Progenitor cell of endocrine pancreas (in vitro differentiated cells): ENCODE data around the gene APP. TPM values are rescaled to one million over a fixed set of nuclear protein-coding genes. Genes with fewer than 3 reads are reported as not detected.
A peak's percentile ranks its signal among the peaks of the same experiment; 100 is the strongest.

Source experiments
- DNase-seq: peaks from one replicate; pipeline ENCODE4 v3.0.0; 2021; ENCODE audit warnings: low spot score; ENCODE audit not compliant: unreplicated experiment
- H3K27ac Mint-ChIP-seq: 2 replicates; pipeline ENCODE4 v1.8.0; 2021; ENCODE audit warnings: mild to moderate bottlenecking, moderate library complexity, mixed read lengths
- H3K27me3 Mint-ChIP-seq: 2 replicates; pipeline ENCODE4 v1.8.0; 2021; ENCODE audit warnings: mixed read lengths
- H3K36me3 Mint-ChIP-seq: 2 replicates; pipeline ENCODE4 v1.8.0; 2022; ENCODE audit warnings: mixed read lengths; ENCODE audit not compliant: insufficient read depth
- H3K4me1 Mint-ChIP-seq: 2 replicates; pipeline ENCODE4 v1.8.0; 2021; ENCODE audit warnings: low read depth, mixed read lengths
- H3K4me3 Mint-ChIP-seq: 2 replicates; pipeline ENCODE4 v1.8.0; 2021; ENCODE audit warnings: low read depth, mild to moderate bottlenecking, moderate library complexity, mixed read lengths
- H3K9me3 Mint-ChIP-seq: 2 replicates; pipeline ENCODE4 v1.8.0; 2021; ENCODE audit warnings: low read depth, mixed read lengths
- total RNA-seq: library from RNA; stranded (reverse); gene quantifications from 2 replicates; pipeline ENCODE4 v1.2.1, GENCODE V29; 2021
- TF ChIP-seq, protein P1 (sequence below): fragments of 200-600 bp; sonication (generic); IDR thresholded peaks from one replicate; pipeline ENCODE4 v1.5.0; 2021; ENCODE audit warnings: antibody characterized with exemption, mild to moderate bottlenecking; ENCODE audit not compliant: unreplicated experiment

APP gene
- total RNA-seq, 1 donor from 2014 or later, result 631 TPM

DNA sequence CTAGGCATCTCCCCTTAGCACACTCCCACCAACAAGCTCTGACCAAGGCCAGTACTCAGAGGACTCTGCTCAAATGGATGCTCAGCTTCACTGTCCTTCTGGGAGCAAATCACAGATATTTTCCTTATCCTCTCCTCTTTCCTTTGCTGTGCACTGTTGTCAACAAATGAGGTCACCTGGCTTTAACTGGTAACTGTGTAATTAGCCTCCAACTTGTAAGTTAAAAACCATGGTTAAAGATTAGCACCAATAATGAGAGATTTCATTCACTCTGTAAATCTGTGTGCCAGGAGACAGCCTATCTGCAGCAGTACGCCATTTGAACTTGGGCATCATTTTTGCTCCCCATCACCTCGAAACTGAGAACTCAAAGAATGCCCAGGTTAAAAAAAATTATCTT lies 286.3 kb downstream of the APP start:
- TF ChIP-seq, protein P1, sequence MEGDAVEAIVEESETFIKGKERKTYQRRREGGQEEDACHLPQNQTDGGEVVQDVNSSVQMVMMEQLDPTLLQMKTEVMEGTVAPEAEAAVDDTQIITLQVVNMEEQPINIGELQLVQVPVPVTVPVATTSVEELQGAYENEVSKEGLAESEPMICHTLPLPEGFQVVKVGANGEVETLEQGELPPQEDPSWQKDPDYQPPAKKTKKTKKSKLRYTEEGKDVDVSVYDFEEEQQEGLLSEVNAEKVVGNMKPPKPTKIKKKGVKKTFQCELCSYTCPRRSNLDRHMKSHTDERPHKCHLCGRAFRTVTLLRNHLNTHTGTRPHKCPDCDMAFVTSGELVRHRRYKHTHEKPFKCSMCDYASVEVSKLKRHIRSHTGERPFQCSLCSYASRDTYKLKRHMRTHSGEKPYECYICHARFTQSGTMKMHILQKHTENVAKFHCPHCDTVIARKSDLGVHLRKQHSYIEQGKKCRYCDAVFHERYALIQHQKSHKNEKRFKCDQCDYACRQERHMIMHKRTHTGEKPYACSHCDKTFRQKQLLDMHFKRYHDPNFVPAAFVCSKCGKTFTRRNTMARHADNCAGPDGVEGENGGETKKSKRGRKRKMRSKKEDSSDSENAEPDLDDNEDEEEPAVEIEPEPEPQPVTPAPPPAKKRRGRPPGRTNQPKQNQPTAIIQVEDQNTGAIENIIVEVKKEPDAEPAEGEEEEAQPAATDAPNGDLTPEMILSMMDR, result no peak
- Mint-ChIP-seq H3K4me3 (no peak overlapping the region), H3K27ac (peak overlapping the region; percentile 87), H3K27me3 (no peaks in the 10 kb centered on the region), H3K9me3 (no peaks in the 10 kb centered on the region), H3K4me1 (peaks cover 17% of the 10 kb centered on the region), H3K36me3 (peaks cover 66% of the 10 kb centered on the region)
- no peak for DNase-seq

DNA sequence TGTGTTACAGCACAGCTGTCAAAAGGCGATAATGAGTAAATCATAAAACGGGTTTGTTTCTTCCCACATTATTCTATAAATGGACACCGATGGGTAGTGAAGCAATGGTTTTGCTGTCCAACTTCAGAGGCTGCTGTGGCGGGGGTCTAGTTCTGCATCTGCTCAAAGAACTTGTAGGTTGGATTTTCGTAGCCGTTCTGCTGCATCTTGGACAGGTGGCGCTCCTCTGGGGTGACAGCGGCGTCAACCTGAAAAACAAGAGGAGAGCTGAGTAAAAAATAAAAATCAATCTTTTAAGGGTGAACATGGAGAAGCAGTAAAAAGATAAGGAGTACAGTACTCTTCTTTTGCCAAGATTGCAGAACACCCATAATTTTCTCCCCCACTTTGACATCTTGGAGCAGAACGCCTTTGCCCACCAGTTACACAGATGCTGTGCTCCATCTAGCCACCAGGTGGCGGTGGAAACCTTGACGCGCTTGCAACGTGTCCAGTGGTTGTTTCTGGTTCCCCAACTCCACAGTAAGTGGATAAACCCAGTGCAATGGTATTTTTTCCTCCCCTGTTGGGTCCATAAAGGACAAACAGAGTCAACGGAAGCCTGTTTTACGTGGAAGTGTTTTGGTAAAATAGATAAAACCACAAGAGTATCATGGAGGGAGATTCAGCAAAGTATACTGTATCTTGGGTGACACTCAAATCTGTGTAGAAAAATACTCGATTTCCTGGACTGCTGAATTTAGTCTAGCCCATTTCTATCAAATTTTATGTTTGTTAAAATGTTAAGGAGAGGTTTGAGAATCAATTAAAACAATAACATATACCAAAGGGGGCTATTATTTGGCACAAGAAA lies 288.8 kb downstream of the APP start:
- DNase-seq, result peak; percentile 22
- H3K27me3 Mint-ChIP-seq, result no peaks in the 10 kb centered on the region
- TF ChIP-seq, protein P1, result peak; percentile 89
- H3K4me1 Mint-ChIP-seq, result peaks cover 2% of the 10 kb centered on the region
- H3K27ac Mint-ChIP-seq, result peak overlapping the region; percentile 27
- H3K4me3 Mint-ChIP-seq, result no peak overlapping the region
- peaks cover 48% of the 10 kb centered on the region for H3K36me3 Mint-ChIP-seq
- H3K9me3 Mint-ChIP-seq, result peaks cover under 1% of the 10 kb centered on the region

DNA sequence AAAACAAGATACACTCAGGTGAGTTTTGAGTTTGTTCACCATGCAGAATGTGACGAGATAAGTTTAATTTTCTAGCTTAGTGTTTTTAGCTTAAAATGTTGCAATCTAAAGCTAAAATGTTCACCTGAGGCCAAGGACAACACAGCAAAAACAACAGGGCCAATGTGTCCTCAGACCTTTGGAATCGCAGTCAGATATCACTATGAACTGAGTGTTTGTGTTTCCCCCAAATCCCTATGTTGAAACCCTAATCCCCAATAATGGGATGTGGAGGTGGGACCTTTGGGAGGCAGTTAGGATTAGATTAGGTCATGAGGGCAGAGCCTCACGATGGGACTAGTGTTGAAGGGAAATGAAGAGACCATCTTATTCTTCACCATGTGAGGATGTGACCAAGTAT lies 291.4 kb downstream of the APP start:
- no peak for DNase-seq
- no peak overlapping the region for H3K4me3 Mint-ChIP-seq

DNA sequence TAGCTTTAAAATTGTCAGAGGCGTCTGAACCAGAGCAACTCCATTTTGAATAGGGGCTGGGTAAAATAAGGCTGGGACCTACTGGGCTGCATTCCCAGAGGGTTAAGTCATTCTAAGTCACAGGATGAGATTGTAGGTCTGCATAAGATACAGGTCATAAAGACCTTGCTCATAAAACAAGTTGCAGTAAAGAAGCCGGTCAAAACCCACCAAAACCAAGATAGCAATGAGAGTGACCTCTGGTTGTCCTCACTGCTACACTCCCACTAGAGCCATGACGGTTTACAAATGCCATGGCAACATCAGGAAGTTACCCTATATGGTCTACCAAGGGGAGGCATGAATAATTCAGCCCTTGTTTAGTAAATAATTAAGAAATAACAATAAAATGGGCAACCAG lies 292.2 kb downstream of the APP start:
- peaks cover 5% of the 10 kb centered on the region for H3K4me1 Mint-ChIP-seq
- H3K9me3 Mint-ChIP-seq, result peaks cover 6% of the 10 kb centered on the region
- TF ChIP-seq, protein P1, result no peak
- H3K27ac Mint-ChIP-seq, result no peak overlapping the region
- no peak overlapping the region for H3K4me3 Mint-ChIP-seq
- H3K36me3 Mint-ChIP-seq, result peaks cover 42% of the 10 kb centered on the region
- H3K27me3 Mint-ChIP-seq, result no peaks in the 10 kb centered on the region
- no peak for DNase-seq

More for the DNA sequence above, 291.4 kb downstream of the APP start:
- Mint-ChIP-seq H3K27me3 (no peaks in the 10 kb centered on the region), H3K4me1 (peaks cover 7% of the 10 kb centered on the region), H3K27ac (peak overlapping the region; percentile 73), H3K9me3 (peaks cover 6% of the 10 kb centered on the region), H3K36me3 (peaks cover 46% of the 10 kb centered on the region)
- TF ChIP-seq, protein P1, result no peak

DNA sequence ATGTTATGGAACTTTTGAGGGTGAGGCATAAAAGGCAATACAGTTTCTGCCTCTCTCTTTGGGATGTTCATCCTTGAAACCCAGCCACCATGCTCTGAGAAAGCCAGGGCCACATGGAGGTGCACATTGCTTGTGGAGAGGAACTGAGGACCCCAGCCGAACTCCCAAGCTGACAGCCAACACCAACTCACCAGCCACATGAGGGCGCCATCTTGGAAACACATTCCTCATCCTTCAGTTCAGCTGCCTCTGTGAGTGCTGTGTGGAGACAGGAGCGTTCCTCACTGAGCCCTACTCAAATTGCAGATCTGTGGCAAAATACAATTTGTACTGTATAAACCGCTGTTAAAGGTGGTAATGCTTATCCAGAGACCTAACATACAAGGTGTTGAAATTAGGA lies 298.3 kb downstream of the APP start:
- Mint-ChIP-seq H3K4me1 (peaks cover 5% of the 10 kb centered on the region), H3K27me3 (no peaks in the 10 kb centered on the region), H3K9me3 (peaks cover 10% of the 10 kb centered on the region), H3K36me3 (peaks cover 23% of the 10 kb centered on the region), H3K27ac (no peak overlapping the region), H3K4me3 (no peak overlapping the region)
- DNase-seq, result no peak
- TF ChIP-seq, protein P1, result no peak
